Type B pancreatic cell (in vitro differentiated cells): Measurements from ENCODE around the gene HELB. TPM values are rescaled to one million over a fixed set of nuclear protein-coding genes. Genes with fewer than 3 reads are reported as not detected.

Experiments used
- DNase-seq: peaks from one replicate; pipeline ENCODE4 v3.0.0; 2021; ENCODE audit warnings: mixed read lengths; ENCODE audit not compliant: unreplicated experiment; ENCODE audit errors: extremely low spot score
- H3K27ac Mint-ChIP-seq: 2 replicates; pipeline ENCODE4 v1.8.0; 2021; ENCODE audit warnings: mild to moderate bottlenecking, mixed read lengths
- H3K27me3 Mint-ChIP-seq: 2 replicates; pipeline ENCODE4 v1.8.0; 2021; ENCODE audit warnings: mixed read lengths
- H3K36me3 Mint-ChIP-seq: 2 replicates; pipeline ENCODE4 v1.8.0; 2021; ENCODE audit warnings: mixed read lengths
- H3K4me1 Mint-ChIP-seq: one replicate; pipeline ENCODE4 v1.8.0; 2021; ENCODE audit warnings: mixed read lengths; ENCODE audit not compliant: unreplicated experiment
- H3K4me3 Mint-ChIP-seq: 2 replicates; pipeline ENCODE4 v1.8.0; 2021; ENCODE audit warnings: mild to moderate bottlenecking, mixed read lengths
- H3K9me3 Mint-ChIP-seq: 2 replicates; pipeline ENCODE4 v1.8.0; 2021; ENCODE audit warnings: mixed read lengths
- total RNA-seq: library from RNA; stranded (reverse); gene quantifications from 2 replicates; pipeline ENCODE4 v1.2.1, GENCODE V29; 2021; ENCODE audit warnings: low replicate concordance
- TF ChIP-seq, protein P1 (sequence below): fragments of 200-600 bp; sonication (generic); conservative IDR thresholded peaks from 2 replicates; pipeline ENCODE4 v1.5.0; 2021; ENCODE audit warnings: antibody characterized with exemption, mild to moderate bottlenecking

HELB gene
- total RNA-seq, 1 donor from 2014 or later: 5.5 TPM

DNA sequence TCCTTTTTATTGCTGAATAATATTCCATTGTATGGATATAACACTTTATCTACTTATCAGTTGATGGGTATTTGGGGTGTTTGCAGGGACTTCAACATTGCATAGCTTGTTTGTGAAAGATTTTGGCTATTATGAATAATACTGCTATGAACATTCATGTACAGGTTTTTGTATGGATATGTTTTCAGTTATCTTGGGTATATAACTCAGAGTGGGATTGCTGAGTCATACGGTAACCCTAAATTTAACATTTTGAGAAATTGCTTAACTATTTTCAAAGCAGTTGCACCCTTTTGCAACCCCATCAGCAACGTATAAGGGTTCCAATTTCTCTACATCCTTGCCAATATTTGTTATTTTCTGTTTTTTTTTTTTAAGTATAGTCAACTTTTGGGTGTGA, 27.3 kb upstream of the HELB start:
- TF ChIP-seq, protein P1, sequence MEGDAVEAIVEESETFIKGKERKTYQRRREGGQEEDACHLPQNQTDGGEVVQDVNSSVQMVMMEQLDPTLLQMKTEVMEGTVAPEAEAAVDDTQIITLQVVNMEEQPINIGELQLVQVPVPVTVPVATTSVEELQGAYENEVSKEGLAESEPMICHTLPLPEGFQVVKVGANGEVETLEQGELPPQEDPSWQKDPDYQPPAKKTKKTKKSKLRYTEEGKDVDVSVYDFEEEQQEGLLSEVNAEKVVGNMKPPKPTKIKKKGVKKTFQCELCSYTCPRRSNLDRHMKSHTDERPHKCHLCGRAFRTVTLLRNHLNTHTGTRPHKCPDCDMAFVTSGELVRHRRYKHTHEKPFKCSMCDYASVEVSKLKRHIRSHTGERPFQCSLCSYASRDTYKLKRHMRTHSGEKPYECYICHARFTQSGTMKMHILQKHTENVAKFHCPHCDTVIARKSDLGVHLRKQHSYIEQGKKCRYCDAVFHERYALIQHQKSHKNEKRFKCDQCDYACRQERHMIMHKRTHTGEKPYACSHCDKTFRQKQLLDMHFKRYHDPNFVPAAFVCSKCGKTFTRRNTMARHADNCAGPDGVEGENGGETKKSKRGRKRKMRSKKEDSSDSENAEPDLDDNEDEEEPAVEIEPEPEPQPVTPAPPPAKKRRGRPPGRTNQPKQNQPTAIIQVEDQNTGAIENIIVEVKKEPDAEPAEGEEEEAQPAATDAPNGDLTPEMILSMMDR: no peak
- peaks cover 14% of the 10 kb centered on the region for H3K27me3 Mint-ChIP-seq
- H3K4me1 Mint-ChIP-seq: no peaks in the 10 kb centered on the region
- H3K36me3 Mint-ChIP-seq: no peaks in the 10 kb centered on the region
- no peaks in the 10 kb centered on the region for H3K9me3 Mint-ChIP-seq
- DNase-seq: no peak
- no peak overlapping the region for H3K4me3 Mint-ChIP-seq
- H3K27ac Mint-ChIP-seq: no peak overlapping the region

GRCh38 chr12:66279123-66279712, 23.1 kb upstream of the HELB start:
- no peak for DNase-seq

DNA sequence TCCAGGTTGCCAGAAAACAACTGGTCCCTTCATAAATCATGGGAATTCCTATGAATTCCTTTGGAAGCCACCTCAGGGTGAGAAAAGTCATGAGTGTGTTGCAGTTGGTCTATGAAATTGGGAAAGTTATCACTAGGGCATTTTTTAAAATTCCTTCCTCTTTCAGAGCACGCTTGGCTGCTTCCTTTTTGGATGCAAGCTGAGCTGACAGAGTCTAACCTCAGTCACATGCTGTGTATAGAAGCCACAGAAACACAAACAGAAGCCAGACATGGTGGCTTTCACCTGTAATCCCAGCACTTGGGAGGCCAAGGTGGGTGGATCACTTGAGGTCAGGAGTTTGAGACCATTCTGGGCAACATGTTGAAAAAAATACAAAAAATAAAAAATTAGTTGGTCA, 21.7 kb upstream of the HELB start:
- peaks cover 7% of the 10 kb centered on the region for H3K9me3 Mint-ChIP-seq
- H3K36me3 Mint-ChIP-seq: no peaks in the 10 kb centered on the region
- H3K4me1 Mint-ChIP-seq: no peaks in the 10 kb centered on the region
- TF ChIP-seq, protein P1: no peak
- DNase-seq: no peak
- peaks cover 11% of the 10 kb centered on the region for H3K27me3 Mint-ChIP-seq
- no peak overlapping the region for H3K27ac Mint-ChIP-seq
- no peak overlapping the region for H3K4me3 Mint-ChIP-seq

More at GRCh38 chr12:66279123-66279712, 23.1 kb upstream of the HELB start:
- no peak overlapping the region for H3K27ac Mint-ChIP-seq
- TF ChIP-seq, protein P1: peak; percentile 65
- H3K4me3 Mint-ChIP-seq: no peak overlapping the region
- H3K9me3 Mint-ChIP-seq: peaks cover 7% of the 10 kb centered on the region
- H3K4me1 Mint-ChIP-seq: no peaks in the 10 kb centered on the region
- peaks cover 14% of the 10 kb centered on the region for H3K27me3 Mint-ChIP-seq
- H3K36me3 Mint-ChIP-seq: no peaks in the 10 kb centered on the region

DNA sequence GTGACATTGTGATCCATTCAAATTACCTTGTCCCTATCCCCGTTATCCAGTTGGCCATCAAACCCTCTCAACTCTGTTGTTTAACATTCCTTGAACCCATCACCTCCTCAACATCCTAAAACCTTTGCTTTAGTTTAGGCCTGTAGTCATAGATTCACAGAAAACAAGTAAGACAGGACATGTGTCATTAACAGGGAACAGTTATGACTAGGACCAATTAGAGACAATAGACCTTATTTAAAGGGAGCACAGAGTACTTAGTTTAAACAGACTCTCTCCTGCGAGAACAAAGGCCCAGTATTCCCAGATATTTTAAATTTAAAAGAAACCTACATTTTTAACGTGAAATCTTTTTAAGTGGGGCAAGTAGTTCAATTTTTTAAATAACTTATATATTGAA, 20.0 kb upstream of the HELB start:
- H3K4me3 Mint-ChIP-seq: no peak overlapping the region
- no peak for DNase-seq
- no peaks in the 10 kb centered on the region for H3K4me1 Mint-ChIP-seq
- TF ChIP-seq, protein P1: no peak
- H3K36me3 Mint-ChIP-seq: no peaks in the 10 kb centered on the region
- H3K27me3 Mint-ChIP-seq: peaks cover 4% of the 10 kb centered on the region
- peaks cover 7% of the 10 kb centered on the region for H3K9me3 Mint-ChIP-seq
- H3K27ac Mint-ChIP-seq: no peak overlapping the region

GRCh38 chr12:66287275-66287674, 15.0 kb upstream of the HELB start:
- H3K27ac Mint-ChIP-seq: no peak overlapping the region
- TF ChIP-seq, protein P1: no peak
- H3K4me1 Mint-ChIP-seq: no peaks in the 10 kb centered on the region
- no peak overlapping the region for H3K4me3 Mint-ChIP-seq
- no peaks in the 10 kb centered on the region for H3K36me3 Mint-ChIP-seq
- no peaks in the 10 kb centered on the region for H3K9me3 Mint-ChIP-seq
- no peaks in the 10 kb centered on the region for H3K27me3 Mint-ChIP-seq
- no peak for DNase-seq

- DNase-seq: no peak
- Mint-ChIP-seq H3K4me1 (no peaks in the 10 kb centered on the region), H3K27ac (no peak overlapping the region), H3K27me3 (no peaks in the 10 kb centered on the region), H3K36me3 (no peaks in the 10 kb centered on the region), H3K4me3 (no peak overlapping the region), H3K9me3 (no peaks in the 10 kb centered on the region)
- TF ChIP-seq, protein P1: no peak
Measured at GRCh38 chr12:66288121-66288520, 14.2 kb upstream of the HELB start.
